Stomach (tissue), 4 donors: ENCODE measurements around the gene TSPY9.
"Not testable (repeated sequence)": the region's sequence is repeated elsewhere in the genome, so short reads cannot be mapped to it uniquely, and the experiment has no call there.

Experiments used
- POLR2A ChIP-seq, 4 donors: fragments of 450-650 bp; IDR thresholded peaks; one replicate each; pipeline ENCODE4 v1.6.1; 2016; ENCODE audit warnings: antibody characterized with exemption in 4 of 4, control low read depth in 2 of 4, mild to moderate bottlenecking in 1 of 4, moderate library complexity in 1 of 4
- TF ChIP-seq, protein P1 (sequence below), 7 experiments: fragments of 450-650 bp in 4 of 7; fragments of 200-600 bp in 3 of 7; sonication (generic) in 3 of 7; IDR thresholded peaks; one replicate each; pipeline ENCODE4 v1.5.1; 2016 to 2019; ENCODE audit warnings: antibody characterized with exemption in 7 of 7, control low read depth in 2 of 7, mild to moderate bottlenecking in 1 of 7

DNA sequence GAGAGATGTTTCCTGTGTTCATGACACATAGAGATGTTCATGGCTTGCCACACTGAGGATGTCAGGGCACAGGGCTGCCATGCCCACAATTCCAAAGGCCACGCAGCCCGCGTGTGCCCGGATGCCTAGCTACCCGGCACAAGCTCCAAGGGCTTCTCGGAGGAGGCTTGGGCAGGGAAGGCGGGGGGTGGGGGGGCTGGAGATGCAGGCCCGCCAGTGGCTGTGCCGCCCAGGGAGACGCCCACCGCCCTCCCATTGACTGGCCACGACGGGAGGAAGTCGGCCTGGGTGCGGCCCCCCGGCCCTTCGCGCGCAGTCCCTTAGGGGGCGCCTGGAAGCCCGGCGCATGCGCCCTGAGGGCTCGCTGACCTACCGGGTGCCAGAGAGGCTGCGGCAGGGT is 40.5 kb downstream of the TSPY9 start, which contains the start of gene TSPY10:
- TF ChIP-seq, protein P1, sequence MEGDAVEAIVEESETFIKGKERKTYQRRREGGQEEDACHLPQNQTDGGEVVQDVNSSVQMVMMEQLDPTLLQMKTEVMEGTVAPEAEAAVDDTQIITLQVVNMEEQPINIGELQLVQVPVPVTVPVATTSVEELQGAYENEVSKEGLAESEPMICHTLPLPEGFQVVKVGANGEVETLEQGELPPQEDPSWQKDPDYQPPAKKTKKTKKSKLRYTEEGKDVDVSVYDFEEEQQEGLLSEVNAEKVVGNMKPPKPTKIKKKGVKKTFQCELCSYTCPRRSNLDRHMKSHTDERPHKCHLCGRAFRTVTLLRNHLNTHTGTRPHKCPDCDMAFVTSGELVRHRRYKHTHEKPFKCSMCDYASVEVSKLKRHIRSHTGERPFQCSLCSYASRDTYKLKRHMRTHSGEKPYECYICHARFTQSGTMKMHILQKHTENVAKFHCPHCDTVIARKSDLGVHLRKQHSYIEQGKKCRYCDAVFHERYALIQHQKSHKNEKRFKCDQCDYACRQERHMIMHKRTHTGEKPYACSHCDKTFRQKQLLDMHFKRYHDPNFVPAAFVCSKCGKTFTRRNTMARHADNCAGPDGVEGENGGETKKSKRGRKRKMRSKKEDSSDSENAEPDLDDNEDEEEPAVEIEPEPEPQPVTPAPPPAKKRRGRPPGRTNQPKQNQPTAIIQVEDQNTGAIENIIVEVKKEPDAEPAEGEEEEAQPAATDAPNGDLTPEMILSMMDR (IDR thresholded peaks at IDR 0.05) = not testable (repeated sequence)
- not testable (repeated sequence) for TF ChIP-seq POLR2A (IDR thresholded peaks at IDR 0.05)
